GM21423 (cell line): ENCODE measurements around the gene GAL3ST1.
A peak's percentile ranks its signal among the peaks of the same experiment; 100 is the strongest.
"Not testable (repeated sequence)": the region's sequence is repeated elsewhere in the genome, so short reads cannot be mapped to it uniquely, and the experiment has no call there.

ENCODE experiments used
- ATAC-seq: cut with Tn5 transposase; IDR thresholded peaks from one replicate; pipeline ENCODE4 v1.9.1; 2021; ENCODE audit warnings: mild to moderate bottlenecking, moderate library complexity; ENCODE audit not compliant: unreplicated experiment

GAL3ST1 gene, protein sequence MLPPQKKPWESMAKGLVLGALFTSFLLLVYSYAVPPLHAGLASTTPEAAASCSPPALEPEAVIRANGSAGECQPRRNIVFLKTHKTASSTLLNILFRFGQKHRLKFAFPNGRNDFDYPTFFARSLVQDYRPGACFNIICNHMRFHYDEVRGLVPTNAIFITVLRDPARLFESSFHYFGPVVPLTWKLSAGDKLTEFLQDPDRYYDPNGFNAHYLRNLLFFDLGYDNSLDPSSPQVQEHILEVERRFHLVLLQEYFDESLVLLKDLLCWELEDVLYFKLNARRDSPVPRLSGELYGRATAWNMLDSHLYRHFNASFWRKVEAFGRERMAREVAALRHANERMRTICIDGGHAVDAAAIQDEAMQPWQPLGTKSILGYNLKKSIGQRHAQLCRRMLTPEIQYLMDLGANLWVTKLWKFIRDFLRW

DNA sequence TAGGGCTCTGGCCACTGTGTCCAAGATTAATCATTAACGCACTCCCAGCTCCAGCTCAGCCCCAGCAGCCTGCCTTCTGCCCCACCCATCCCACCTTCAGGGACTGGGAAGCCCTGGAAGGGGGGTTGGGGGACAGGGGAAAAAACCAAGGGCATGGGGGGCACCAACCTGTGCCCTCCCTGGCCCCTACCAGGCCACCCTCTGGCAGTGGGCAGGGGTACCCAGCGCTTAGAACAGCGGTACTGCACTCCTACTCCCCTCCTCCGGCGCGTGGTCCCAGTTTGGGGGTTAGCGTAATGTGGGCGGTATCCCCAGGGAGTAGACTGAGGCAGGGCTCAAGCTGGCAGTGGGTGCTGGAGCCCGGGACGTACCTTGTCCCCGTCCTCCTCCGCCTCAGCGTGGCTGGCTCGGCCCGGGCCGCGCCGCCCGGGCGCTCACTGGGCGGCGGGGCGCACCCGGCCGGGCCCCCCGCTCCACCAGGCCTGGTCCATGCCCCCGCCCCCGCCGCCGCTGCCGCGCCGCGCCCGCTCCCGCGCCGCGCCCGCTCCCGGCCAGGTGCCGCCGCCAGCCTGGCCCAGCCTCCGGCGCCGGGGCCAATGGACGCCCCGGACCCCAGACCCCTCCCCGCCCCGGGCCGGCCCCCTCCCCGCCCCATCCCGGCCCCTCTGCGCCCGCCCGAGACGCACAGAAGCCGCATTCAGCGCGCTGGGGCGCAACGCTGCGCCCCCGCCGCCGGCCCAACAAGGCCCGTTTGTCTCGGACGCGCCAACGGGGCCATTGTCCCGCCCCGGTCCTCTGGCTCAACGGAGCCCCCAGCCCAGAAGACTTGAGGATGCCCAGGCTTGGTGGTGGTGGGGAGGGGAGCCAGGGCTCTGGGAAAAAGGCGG lies at the start of gene GAL3ST1:
GAL3ST1 (minus strand) TSS at position 571 of the 887 bp plus-strand sequence. CDS start 17,273 bp downstream, outside the sequence.
- ATAC-seq, result no peak

DNA sequence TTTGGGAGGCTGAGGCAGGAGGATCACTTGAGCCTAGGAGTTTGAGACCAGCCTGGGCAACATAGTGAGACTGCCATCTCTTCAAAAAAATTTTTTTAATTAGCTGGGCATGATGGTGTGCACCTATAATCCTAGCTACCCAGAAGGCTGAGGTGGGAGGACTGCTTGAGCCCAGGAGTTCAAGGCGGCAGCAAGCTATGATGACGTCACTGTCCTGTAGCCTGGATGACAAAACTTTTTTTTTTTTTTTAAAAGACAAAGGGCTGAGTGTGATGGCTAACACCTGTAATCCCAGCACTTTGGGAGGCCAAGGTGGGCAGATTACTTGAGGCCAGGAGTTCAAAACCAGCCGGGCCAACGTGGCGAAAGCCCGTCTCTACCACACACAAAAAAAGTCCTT lies 45.4 kb upstream of the GAL3ST1 start:
- not testable (repeated sequence) for ATAC-seq

DNA sequence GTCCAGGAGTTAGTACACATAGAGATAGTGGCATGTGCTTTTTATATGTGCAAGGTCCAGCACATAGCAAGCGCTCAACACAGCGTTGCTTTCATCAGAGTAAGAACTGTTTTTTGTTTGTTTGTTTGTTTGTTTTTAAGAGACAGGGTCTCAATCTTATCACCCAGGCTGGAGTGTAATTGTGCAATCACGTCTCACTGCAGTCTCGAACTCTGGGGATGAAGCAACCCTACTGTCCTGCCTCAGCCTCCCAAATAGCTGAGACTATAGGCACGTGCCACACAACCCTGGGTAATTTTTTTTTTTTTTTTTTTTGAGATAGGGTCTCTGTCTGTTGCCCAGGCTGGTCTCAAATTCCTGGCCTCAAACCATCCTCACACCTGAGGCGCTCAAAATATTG lies 43.4 kb upstream of the GAL3ST1 start:
- no peak for ATAC-seq

DNA sequence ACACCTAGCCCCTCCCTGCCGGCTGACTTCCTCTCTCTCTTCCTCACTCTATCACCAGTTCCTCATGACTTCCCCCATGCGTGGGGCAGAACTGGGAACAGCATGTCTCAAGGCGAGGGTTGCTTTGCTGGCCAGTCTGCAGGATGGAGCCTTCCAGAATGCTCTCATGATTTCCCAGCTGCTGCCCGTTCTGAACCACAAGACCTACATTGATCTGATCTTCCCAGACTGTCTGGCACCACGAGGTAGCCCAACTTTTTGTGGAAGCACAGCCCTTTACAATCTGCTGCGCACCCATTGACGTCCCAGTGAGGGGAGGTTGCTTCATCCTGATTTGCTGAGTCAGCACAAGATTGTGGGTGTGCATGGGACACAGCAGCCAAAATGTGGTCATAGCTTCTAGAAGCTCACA lies 41.1 kb upstream of the GAL3ST1 start:
- no peak for ATAC-seq

DNA sequence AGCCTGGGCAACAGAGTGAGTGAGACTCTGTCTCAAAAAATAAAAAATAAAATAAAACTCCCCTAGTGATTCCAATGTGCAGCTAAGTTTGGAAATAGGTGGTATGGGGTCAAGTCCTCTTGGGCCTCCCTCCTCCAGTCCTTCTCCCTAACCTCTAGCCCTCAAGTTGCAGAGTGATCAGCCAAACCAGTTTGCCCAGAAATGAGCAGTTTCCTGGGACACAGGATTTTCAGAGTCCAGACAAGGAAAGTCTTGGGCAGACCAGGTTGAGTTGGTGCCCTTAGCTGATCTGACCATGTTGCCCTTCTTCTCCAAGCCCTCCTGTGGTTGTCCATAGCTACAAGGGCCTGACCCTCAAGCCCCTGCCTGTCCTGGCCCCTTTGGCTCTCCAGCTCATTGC lies 40.4 kb upstream of the GAL3ST1 start:
- ATAC-seq, result no peak

DNA sequence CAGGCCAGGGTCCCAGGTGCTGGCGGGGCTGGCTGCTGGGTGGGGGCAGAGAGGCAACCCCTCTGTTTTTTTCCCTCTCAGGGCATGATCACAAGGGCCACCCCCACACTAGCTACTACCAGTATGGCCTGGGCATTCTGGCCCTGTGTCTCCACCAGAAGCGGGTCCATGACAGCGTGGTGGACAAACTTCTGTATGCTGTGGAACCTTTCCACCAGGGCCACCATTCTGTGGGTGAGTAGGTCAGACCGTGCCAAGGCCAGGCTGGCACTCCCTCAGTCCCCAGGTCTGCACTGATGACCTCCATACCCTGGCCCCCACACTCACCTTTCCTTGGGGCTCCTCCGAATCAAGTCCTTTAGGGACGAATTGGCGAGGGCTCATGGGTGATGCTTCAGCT lies 39.8 kb upstream of the GAL3ST1 start:
- ATAC-seq, result no peak

DNA sequence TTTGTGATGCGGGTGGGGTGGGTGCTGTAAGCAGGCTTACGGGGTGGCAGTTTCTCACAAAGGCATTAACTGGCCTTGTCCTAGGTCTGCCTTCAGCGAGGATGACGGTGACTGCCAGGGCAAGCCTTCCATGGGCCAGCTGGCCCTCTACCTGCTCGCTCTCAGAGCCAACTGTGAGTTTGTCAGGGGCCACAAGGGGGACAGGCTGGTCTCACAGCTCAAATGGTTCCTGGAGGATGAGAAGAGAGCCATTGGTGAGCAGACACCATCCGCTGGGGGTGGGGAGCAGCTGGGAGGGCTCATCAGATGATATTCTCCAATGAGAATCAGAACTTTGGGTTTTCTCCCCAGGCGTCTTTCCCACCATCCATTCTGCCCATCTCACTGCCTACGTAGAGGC lies 38.3 kb upstream of the GAL3ST1 start:
- no peak for ATAC-seq

DNA sequence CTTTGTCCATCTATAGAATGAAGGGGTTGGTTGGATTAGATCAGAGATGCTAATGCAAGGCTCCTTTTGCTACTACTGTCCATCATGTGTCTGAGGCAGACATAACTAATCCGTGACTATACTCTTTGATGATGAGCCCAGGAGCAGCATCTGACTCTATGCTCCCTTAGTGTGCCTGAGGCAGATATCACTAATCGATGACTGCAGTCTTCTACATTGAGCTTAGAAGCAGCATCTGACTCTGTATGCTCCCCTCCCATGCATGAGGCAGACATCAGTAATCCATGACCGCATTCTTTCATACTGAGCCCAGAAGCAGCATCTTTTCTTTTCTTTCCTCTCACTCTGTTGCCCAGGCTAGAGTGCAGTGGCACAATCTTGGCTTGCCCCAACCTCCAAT lies 36.7 kb upstream of the GAL3ST1 start:
- ATAC-seq, result no peak

DNA sequence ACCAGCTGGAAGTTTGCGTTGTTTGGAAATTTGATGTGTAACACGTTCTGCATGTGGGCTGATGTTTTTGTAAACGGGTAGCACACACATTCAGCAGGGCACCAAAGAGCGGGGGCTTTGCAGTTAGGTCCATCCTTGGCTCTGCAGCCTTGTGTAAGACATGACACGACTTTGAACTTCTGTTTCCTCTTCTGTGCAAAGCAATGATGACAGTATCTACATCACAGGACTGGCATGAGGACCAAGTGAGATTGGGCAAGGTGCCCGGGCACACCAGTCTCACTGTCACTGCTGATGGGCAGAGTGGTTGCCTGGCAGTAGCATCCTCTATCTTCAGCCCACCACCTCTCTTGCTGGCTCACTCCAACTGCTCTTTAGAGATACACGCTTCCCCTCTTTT lies 35.8 kb upstream of the GAL3ST1 start:
- no peak for ATAC-seq

DNA sequence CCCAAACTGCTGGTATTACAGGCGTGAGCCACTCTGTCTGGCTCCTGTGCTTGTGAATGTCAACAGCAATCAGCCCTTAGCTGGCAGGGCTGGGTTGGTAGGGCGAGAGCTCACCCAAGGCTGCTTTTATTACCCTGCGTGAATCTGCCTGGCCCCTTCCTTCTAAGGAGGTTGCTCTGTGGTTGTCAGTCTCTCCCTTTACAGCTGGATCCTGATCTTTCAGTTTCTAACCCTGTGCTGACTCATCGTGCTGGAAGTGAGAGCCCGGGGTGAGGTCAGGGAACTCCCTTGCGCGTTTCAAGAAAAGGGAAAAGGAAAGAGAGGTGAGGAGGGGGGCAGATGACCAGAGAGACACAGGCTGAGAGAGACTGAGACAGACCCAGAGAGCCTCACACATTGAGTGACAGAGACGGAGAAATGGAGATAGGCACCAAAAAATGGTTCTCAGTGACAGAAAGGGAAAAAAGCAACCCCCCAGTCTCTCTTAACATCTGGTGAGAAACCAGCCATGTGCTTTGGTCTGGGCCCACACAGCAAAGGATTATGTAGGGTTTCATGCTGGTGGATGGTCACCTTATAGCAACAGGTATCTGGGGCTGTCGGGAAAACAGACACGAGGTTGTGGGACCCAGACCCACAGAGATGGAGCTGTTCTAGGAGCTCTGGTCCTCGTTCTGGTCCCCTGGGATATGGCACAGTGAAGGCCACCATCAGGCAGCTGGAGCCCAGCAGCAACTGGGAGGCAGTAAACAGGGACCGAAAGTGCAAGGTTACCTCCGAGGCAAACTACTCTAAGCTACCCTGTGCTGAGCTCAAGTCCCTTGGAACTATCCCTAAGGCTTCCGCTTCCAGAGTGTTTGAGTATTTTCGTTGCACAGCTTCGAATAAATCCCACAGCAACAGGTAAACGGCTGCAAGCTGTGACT lies 35.1 kb upstream of the GAL3ST1 start:
- ATAC-seq, result peak; percentile 29

DNA sequence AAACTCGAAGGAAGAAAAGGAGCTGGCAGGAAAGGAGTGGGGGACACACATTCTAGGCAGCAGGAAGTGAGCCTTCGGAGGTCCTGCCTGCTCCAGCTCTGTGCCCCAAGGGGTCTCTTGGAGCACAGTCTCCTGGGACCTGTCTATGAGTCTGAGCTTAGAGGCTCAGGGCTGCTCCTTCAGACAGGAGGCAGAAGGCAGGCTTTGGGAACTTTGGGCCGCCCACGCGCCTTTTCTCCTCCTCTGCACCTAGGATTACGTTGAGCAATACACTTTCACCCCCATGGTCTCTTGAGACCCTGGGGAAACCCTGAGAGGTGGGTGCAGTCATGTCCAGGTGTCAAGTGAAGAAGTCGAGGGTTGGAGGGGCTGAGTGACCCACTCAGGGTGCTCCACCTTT lies 33.5 kb upstream of the GAL3ST1 start:
- no peak for ATAC-seq

DNA sequence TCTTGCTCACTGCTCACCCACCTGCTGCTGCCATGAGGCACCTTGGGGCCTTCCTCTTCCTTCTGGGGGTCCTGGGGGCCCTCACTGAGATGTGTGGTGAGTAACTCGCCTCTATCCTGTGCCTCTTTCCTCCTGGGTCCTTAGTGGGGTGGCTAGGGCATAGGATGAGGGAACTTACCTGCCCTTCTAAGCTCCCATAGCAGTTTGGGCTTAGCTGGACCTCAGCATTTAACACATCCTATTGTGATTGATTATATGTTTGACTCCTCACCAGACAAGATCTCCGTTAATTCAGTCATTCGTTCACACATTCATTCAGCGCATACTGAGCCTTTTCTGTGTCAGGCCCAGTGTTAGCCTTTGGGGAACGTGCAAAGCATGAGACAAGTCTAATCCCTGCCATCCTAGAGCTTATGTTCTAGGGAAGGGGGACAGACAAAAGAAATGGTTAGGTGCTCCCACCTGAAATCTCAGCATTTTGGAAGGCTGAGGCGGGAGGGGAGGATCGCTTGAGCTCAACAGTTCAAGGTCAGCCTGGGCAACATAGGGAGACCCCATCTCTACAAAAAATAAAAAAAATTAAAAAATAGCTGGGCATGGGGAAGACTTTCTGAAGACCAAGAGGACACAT lies 33.0 kb upstream of the GAL3ST1 start:
- no peak for ATAC-seq

DNA sequence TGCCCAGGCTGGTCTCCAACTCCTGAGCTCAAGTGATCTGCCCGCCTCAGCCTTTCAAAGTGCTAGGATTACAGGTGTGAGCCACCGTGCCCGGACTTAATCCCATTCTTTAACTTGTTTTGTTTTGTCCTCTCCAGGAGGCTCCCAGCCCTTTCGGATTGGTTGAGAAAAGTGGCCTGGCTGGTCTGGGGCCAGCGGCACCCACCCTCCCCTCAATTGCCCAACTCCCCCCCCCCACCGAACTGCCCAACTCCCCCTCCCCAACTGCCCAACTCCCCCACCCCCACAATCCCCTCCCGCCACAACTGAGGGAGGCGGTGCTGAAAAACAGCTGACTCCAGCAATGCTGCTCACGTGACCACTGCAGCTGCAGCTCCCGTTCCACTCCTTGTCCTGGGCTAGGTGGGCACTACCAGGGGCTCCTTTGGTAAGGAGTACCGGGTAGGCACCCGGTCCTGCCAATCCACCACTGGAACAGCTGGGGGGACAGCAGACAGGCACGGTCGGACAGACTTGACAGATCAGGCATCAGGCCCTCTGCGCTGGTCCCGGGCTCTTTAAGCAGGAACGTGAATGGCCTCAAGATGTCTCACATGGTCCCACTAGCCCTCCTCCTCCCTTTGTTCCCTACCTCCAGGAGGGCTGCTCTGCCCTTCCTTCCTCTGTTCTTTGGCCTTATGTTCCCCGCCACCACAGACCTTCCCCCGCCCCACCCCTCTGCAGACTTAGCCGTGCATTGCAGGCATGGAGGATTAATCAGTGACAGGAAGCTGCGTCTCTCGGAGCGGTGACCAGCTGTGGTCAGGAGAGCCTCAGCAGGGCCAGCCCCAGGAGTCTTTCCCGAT lies 32.2 kb upstream of the GAL3ST1 start, which contains the start of gene TCN2:
TCN2 (plus strand) TSS at position 720 of the 845 bp plus-strand sequence. CDS start 158 bp downstream, outside the sequence.
- peak; percentile 59 for ATAC-seq

DNA sequence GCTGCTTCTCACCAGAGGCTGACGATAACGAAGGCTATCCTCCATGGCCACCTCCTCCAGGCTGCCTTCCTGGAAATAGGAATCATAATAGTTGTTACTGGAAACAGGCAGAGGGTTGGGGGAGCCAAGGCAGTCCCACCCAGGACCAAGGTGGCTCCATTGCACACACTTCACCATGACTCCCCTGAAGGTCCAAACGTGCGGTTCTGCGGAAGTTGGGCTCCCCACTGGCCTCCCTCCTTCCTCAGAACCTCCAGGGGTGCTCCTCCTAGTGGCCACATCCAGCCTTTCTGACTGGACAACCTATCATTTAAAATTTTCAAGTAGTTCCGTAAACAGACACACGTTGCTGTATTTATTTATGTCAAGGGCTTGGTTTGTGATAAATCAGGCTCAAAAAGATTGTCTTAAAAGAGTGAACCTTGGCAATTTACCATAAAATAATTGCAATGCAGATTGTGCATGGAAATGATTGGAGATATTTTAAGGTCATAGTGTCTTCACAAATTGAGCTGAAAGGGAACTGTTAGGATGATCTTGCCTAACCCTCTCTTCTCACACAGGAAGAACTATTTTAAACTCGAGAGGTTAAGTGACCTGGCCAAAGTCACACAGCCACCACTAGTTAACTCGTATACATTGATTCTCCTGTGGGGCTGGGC lies 31.1 kb upstream of the GAL3ST1 start:
- ATAC-seq, result no peak

DNA sequence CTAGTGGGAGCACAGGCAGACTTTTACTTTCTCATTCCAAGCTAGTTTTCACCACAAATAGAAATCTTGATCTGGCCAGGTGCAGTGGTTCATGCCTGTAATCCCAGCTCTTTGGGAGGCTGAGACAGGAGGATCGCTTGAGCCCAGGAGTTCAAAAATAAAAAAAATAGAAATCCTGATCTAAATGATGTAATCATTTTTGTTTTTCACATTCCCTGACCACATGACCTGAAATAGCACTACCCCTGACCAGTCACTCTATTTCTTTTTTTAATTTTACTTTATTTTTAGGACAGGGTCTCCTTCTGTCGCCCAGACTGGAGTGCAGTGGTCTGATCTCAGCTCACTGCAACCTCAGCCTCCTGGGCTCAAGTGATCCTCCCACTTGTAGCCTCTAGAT lies 30.3 kb upstream of the GAL3ST1 start:
- no peak for ATAC-seq

DNA sequence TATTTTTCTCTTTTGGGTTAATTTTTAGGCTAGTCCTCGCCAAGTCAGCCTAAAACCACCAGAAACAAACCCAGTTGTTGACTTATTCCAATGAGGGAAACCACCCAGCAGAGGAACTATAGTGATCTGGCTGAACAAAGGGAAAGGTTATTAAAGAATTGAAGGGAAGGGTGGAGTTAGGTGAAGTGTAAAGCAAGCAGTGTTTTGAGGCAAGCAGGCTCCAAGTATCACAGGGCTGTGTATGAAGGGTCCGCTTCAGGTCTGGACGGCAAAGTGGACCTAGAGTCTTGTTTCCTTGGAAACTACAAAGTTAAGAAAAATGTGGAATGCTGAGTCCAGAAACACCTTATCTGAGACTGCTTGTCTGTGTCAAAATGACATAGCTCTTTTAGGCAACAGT lies 29.3 kb upstream of the GAL3ST1 start:
- no peak for ATAC-seq

DNA sequence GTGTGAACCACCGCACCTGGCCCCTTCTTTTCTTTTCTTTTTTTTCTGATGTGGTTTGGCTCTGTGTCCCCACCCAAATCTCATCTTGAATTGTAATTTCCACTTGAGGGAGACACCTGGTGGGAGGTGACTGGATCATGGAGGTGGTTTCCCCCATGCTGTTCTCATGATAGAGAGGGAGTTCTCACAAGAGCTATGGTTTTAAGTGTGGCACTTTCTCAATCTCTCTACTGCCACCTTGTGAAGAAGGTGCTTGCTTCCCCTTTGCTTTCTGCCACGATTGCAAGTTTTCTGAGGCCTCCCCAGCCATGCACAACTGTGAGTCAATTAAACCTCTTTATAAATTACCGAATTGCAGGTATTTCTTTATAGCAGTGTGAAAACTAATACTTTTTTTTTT lies 27.6 kb upstream of the GAL3ST1 start:
- no peak for ATAC-seq

DNA sequence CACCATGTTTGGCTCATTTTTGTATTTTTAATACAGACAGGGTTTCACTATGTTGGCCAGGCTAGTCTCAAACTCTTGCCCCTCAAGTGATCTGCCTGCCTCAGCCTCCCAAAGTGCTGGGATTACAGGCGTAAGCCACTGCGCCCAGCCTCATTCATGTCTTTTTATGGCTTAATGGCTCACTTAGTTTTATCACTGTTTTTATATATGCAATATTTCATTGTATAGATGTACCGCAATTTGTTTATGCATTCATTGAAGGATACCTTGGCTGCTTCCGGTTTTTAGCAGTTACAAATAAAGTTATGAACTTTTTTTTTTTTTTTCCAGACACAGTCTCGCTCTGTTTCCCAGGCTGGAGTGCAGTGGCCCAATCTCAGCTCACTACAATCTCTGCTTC lies 27.0 kb upstream of the GAL3ST1 start:
- ATAC-seq, result no peak

DNA sequence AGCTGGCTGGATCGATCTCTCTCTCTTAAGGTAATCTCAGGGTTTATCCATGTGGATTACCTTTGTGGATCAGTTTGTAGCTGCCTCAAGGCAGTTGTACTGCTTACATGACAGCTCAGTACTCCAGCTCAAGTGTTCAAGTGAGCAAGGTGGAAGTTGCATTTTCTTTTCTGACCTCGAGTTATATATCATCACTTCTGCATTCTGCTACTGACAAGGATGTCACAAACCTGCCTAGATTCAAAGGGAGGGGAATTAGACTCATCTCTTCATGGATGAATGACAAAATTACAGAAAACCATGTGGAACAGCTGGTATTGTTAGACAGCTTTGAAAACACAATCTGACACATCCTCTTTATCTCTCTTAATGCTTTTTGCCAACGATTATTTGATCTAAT lies 26.5 kb upstream of the GAL3ST1 start:
- ATAC-seq, result no peak
